ENCODE measurements around the gene GPRIN1.
A peak's percentile ranks its signal among the peaks of the same experiment; 100 is the strongest.
"Not testable (repeated sequence)": the region's sequence is repeated elsewhere in the genome, so short reads cannot be mapped to it uniquely, and the experiment has no call there.

GPRIN1 gene

GRCh38 chr5:176575066-176575465 is 34.9 kb downstream of the GPRIN1 start:
- no peak for DNase-seq

GRCh38 chr5:176574297-176574591 is 35.7 kb downstream of the GPRIN1 start:
- no peak for DNase-seq

- peak in 48 of 51 donors; percentile 2 to 81 (median 50) for DNase-seq
These were observed 36.2 kb downstream of the GPRIN1 start for GRCh38 chr5:176573564-176574296.

- DNase-seq = no peak
These were observed 39.9 kb downstream of the GPRIN1 start for GRCh38 chr5:176570044-176570443.

GRCh38 chr5:176568657-176569056 is 41.3 kb downstream of the GPRIN1 start:
- no peak for DNase-seq

GRCh38 chr5:176565760-176566288 is 44.1 kb downstream of the GPRIN1 start:
- DNase-seq = no peak

- no peak for DNase-seq
These were observed 46.0 kb downstream of the GPRIN1 start for GRCh38 chr5:176564002-176564401.

GRCh38 chr5:176562189-176562588 is 47.8 kb downstream of the GPRIN1 start:
- no peak for DNase-seq

GRCh38 chr5:176561259-176561658 is 48.7 kb downstream of the GPRIN1 start:
- no peak for DNase-seq

GRCh38 chr5:176560364-176560763 is 49.6 kb downstream of the GPRIN1 start:
- no peak for DNase-seq

GRCh38 chr5:176559683-176560082 is 50.3 kb downstream of the GPRIN1 start:
- DNase-seq = no peak

GRCh38 chr5:176557846-176558245 is 52.1 kb downstream of the GPRIN1 start:
- no peak for DNase-seq

GRCh38 chr5:176553260-176554085 is 56.5 kb downstream of the GPRIN1 start:
- DNase-seq = no peak

- DNase-seq = no peak
These were observed 57.6 kb downstream of the GPRIN1 start for GRCh38 chr5:176552332-176552869.

GRCh38 chr5:176550937-176551336 is 59.0 kb downstream of the GPRIN1 start:
- not testable (repeated sequence) for DNase-seq

- no peak for DNase-seq
These were observed 59.6 kb downstream of the GPRIN1 start for GRCh38 chr5:176550275-176550831.

- DNase-seq = no peak
These were observed 60.1 kb downstream of the GPRIN1 start for GRCh38 chr5:176549871-176550270.

GRCh38 chr5:176548967-176549444 is 61.0 kb downstream of the GPRIN1 start, which contains the start of gene CDHR2:
CDHR2 (plus strand) TSS chr5:176549342; CDS start chr5:176565353, 16,011 bp downstream.
- DNase-seq = no peak

GRCh38 chr5:176547802-176548201 is 62.2 kb downstream of the GPRIN1 start:
- no peak for DNase-seq

All from hypothalamus (tissue), 51 donors.